Loucy (cell line): Measurements from ENCODE around the gene RIMKLA.

Source experiments
- H2AFZ ChIP-seq: fragments of 200-600 bp; sonication (generic); 2 replicates; pipeline ENCODE4 v1.6.0; 2016; ENCODE audit warnings: antibody characterized with exemption, mild to moderate bottlenecking, low read length, moderate library complexity
- H3F3A ChIP-seq: fragments of 200-600 bp; 2 replicates; pipeline ENCODE4 v1.6.0; 2016; ENCODE audit warnings: antibody characterized with exemption, low read depth, mild to moderate bottlenecking
- H3K27me3 ChIP-seq: fragments of 200-600 bp; sonication (generic); 2 replicates; pipeline ENCODE4 v1.6.1; 2014; ENCODE audit warnings: low read length, mild to moderate bottlenecking; ENCODE audit not compliant: insufficient read depth, poor library complexity, severe bottlenecking
- H3K36me3 ChIP-seq: fragments of 200-600 bp; sonication (generic); 2 replicates; pipeline ENCODE4 v1.6.1; 2016; ENCODE audit warnings: low read length; ENCODE audit not compliant: insufficient read depth
- H3K4me1 ChIP-seq: fragments of 200-600 bp; sonication (generic); 2 replicates; pipeline ENCODE4 v1.5.1; 2014; ENCODE audit warnings: low read length, mild to moderate bottlenecking; ENCODE audit not compliant: insufficient read depth, poor library complexity, severe bottlenecking
- H3K4me2 ChIP-seq: fragments of 200-600 bp; sonication (generic); 2 replicates; pipeline ENCODE4 v1.6.0; 2014; ENCODE audit warnings: antibody characterized with exemption, low read length, low read depth, mild to moderate bottlenecking; ENCODE audit not compliant: poor library complexity, severe bottlenecking
- H3K4me3 ChIP-seq: fragments of 200-600 bp; sonication (generic); 2 replicates; pipeline ENCODE4 v1.5.1; 2014; ENCODE audit warnings: low read length, mild to moderate bottlenecking, mixed read lengths; ENCODE audit not compliant: poor library complexity, severe bottlenecking
- H3K79me2 ChIP-seq: fragments of 200-600 bp; sonication (generic); 2 replicates; pipeline ENCODE4 v1.6.1; 2014; ENCODE audit warnings: low read length; ENCODE audit not compliant: insufficient read depth
- H3K9ac ChIP-seq: fragments of 200-600 bp; sonication (generic); 2 replicates; pipeline ENCODE4 v1.6.0; 2014; ENCODE audit warnings: mild to moderate bottlenecking, low read depth, low read length, moderate library complexity; ENCODE audit not compliant: poor library complexity, severe bottlenecking
- H3K9me2 ChIP-seq: fragments of 200-600 bp; sonication (generic); replicated peaks from 2 replicates; pipeline ENCODE4 v1.6.1; 2016; ENCODE audit warnings: low read depth, low read length, mixed read lengths
- H3K9me3 ChIP-seq: fragments of 200-600 bp; sonication (generic); 2 replicates; pipeline ENCODE4 v1.6.1; 2014; ENCODE audit warnings: mild to moderate bottlenecking, antibody characterized with exemption, low read length, low read depth; ENCODE audit not compliant: insufficient read depth
- H4K20me1 ChIP-seq: fragments of 200-600 bp; sonication (generic); 2 replicates; pipeline ENCODE4 v1.6.0; 2014; ENCODE audit warnings: antibody characterized with exemption, low read length, mild to moderate bottlenecking; ENCODE audit not compliant: insufficient read depth, poor library complexity, severe bottlenecking
- EZH2phosphoT487 ChIP-seq: fragments of 200-600 bp; IDR thresholded peaks from 2 replicates; pipeline ENCODE4 v1.6.1; 2018; ENCODE audit warnings: antibody characterized with exemption, mild to moderate bottlenecking, moderate library complexity, borderline replicate concordance
- TF ChIP-seq, protein P1 (sequence below): fragments of 200-600 bp; sonication (generic); conservative IDR thresholded peaks from 2 replicates; pipeline ENCODE4 v1.5.1; 2014; ENCODE audit warnings: mild to moderate bottlenecking, antibody characterized with exemption, low read length

Gene RIMKLA

GRCh38 chr1:42348498-42348897 is 32.1 kb upstream of the RIMKLA start:
- no peaks in the 10 kb centered on the region for H3K9me2 ChIP-seq
- no peak overlapping the region for H3K4me2 ChIP-seq
- no peak overlapping the region for H3K4me3 ChIP-seq
- no peaks in the 10 kb centered on the region for H3K4me1 ChIP-seq
- no peak overlapping the region for H3K9ac ChIP-seq
- TF ChIP-seq, protein P1, sequence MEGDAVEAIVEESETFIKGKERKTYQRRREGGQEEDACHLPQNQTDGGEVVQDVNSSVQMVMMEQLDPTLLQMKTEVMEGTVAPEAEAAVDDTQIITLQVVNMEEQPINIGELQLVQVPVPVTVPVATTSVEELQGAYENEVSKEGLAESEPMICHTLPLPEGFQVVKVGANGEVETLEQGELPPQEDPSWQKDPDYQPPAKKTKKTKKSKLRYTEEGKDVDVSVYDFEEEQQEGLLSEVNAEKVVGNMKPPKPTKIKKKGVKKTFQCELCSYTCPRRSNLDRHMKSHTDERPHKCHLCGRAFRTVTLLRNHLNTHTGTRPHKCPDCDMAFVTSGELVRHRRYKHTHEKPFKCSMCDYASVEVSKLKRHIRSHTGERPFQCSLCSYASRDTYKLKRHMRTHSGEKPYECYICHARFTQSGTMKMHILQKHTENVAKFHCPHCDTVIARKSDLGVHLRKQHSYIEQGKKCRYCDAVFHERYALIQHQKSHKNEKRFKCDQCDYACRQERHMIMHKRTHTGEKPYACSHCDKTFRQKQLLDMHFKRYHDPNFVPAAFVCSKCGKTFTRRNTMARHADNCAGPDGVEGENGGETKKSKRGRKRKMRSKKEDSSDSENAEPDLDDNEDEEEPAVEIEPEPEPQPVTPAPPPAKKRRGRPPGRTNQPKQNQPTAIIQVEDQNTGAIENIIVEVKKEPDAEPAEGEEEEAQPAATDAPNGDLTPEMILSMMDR, result no peak
- TF ChIP-seq EZH2phosphoT487, result no peak
- H3K79me2 ChIP-seq, result no peaks in the 10 kb centered on the region
- H3F3A ChIP-seq, result no peaks in the 10 kb centered on the region
- no peaks in the 10 kb centered on the region for H3K9me3 ChIP-seq
- H2AFZ ChIP-seq, result no peak overlapping the region
- H3K27me3 ChIP-seq, result no peaks in the 10 kb centered on the region
- H3K36me3 ChIP-seq, result no peaks in the 10 kb centered on the region
- H4K20me1 ChIP-seq, result no peaks in the 10 kb centered on the region

DNA sequence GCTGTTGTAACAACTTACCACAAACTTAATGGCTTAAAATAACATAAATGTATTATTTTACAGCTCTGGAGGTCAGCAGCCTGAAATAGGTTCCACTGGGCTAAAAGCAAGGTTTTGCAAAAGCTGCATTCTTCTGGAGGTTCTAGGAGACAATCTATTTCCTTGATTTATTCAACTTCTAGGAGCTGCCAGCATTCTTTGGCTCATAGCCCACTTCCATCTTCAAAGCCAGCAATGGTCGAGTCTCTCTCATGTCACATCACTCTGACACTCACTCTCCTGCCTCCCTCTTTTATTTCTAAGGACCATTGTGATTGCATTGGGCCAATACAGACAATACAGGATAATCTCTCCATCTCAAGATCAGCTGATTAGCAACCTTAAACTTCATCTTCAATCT is 30.5 kb upstream of the RIMKLA start:
- no peaks in the 10 kb centered on the region for H3F3A ChIP-seq
- H3K9ac ChIP-seq, result no peak overlapping the region
- no peak for TF ChIP-seq EZH2phosphoT487
- TF ChIP-seq, protein P1, result no peak
- no peak overlapping the region for H3K4me3 ChIP-seq
- H4K20me1 ChIP-seq, result no peaks in the 10 kb centered on the region
- H3K9me2 ChIP-seq, result no peaks in the 10 kb centered on the region
- no peaks in the 10 kb centered on the region for H3K4me1 ChIP-seq
- H3K36me3 ChIP-seq, result no peaks in the 10 kb centered on the region
- H3K4me2 ChIP-seq, result no peak overlapping the region
- no peak overlapping the region for H2AFZ ChIP-seq
- H3K79me2 ChIP-seq, result no peaks in the 10 kb centered on the region
- no peaks in the 10 kb centered on the region for H3K9me3 ChIP-seq
- no peaks in the 10 kb centered on the region for H3K27me3 ChIP-seq

- Histone ChIP-seq H3K27me3 (no peaks in the 10 kb centered on the region), H3K9ac (no peak overlapping the region), H3K36me3 (no peaks in the 10 kb centered on the region), H3K79me2 (no peaks in the 10 kb centered on the region), H2AFZ (no peak overlapping the region), H3K4me1 (no peaks in the 10 kb centered on the region), H3K4me2 (no peak overlapping the region), H3K9me3 (no peaks in the 10 kb centered on the region), H3F3A (no peaks in the 10 kb centered on the region), H3K4me3 (no peak overlapping the region), H3K9me2 (no peaks in the 10 kb centered on the region), H4K20me1 (no peaks in the 10 kb centered on the region)
- TF ChIP-seq EZH2phosphoT487, result no peak
- TF ChIP-seq, protein P1, result no peak
Observed at GRCh38 chr1:42358791-42359190, 21.8 kb upstream of the RIMKLA start.
